GM12878 (cell line): ENCODE measurements around the gene MRPL44. TPM values are rescaled to one million over a fixed set of nuclear protein-coding genes. Genes with fewer than 3 reads are reported as not detected.

Source experiments
- ATAC-seq: fragments of 200-7000 bp; cut with Tn5 transposase; 3 replicates; pipeline ENCODE4 v1.9.1; 2020; ENCODE audit warnings: mild to moderate bottlenecking, moderate library complexity
- BruUV-seq: library from RNA; stranded (reverse); fragments of 400-500 nt; replicated peaks from 2 replicates; lab custom pipeline; 2021; lab: Mats Ljungman, UMichigan
- CTCF ChIA-PET: fragments of 300-600 bp; sonication (Branson Sonifier 250); formaldehyde crosslinking; extraction: SDS; loops from one replicate; lab custom pipeline; 2021; ENCODE audit warnings: inconsistent platforms; lab: Yijun Ruan, JAX
- POLR2A ChIA-PET: fragments of 350-600 bp; formaldehyde crosslinking; extraction: SDS; loops from one replicate; lab custom pipeline; 2021; ENCODE audit warnings: inconsistent platforms; lab: Charles Lee
- RAD21 ChIA-PET: fragments of 300-600 bp; sonication (Branson Sonifier 250); formaldehyde crosslinking; loops from one replicate; lab custom pipeline; 2023; ENCODE audit warnings: antibody characterized with exemption; ENCODE audit not compliant: unreplicated experiment; lab: Charles Lee
- SMC1A ChIA-PET: fragments of 300-600 bp; sonication (Branson Sonifier 250); formaldehyde crosslinking; loops from one replicate; lab custom pipeline; 2023; ENCODE audit not compliant: unreplicated experiment, uncharacterized antibody; lab: Charles Lee
- DNase-seq: peaks from one replicate; pipeline ENCODE4 v3.0.0-alpha.2; 2011; ENCODE audit warnings: low read depth, low spot score
- FAIRE-seq: peaks from 3 replicates; lab custom pipeline; 2011; peaks lifted over from hg19 to GRCh38; lab: Jason Lieb, UNC
- H2AFZ ChIP-seq: 2 replicates; pipeline ENCODE4 v1.6.0; 2011; ENCODE audit warnings: low read depth, low read length, control low read depth; ENCODE audit not compliant: control insufficient read depth
- H3K27ac ChIP-seq: 2 replicates; pipeline ENCODE4 v1.5.1; 2011; ENCODE audit warnings: control low read depth; ENCODE audit not compliant: control insufficient read depth, insufficient read depth
- H3K27me3 ChIP-seq, 2 experiments: replicated peaks in 1 of 2; 2 replicates each; pipeline versions ENCODE4 v1.6.0 to v1.6.1; 2011; ENCODE audit warnings: low read length in 1 of 2; ENCODE audit not compliant: control insufficient read depth in 2 of 2, insufficient read depth in 2 of 2
- H3K36me3 ChIP-seq, 2 experiments: 2 replicates each; pipeline ENCODE4 v1.5.1; 2011; ENCODE audit warnings: low read length in 1 of 2; ENCODE audit not compliant: control insufficient read depth in 2 of 2, insufficient read depth in 2 of 2
- H3K4me1 ChIP-seq: 2 replicates; pipeline ENCODE4 v1.6.1; 2011; ENCODE audit warnings: mild to moderate bottlenecking, low read length, moderate library complexity, mixed read lengths; ENCODE audit not compliant: control insufficient read depth, insufficient read depth
- H3K4me2 ChIP-seq: 2 replicates; pipeline ENCODE4 v1.6.0; 2011; ENCODE audit warnings: control low read depth; ENCODE audit not compliant: control insufficient read depth, insufficient read depth
- H3K4me3 ChIP-seq: fragments of 200-600 bp; sonication (generic); 2 replicates; pipeline ENCODE4 v1.5.1; 2016
- H3K79me2 ChIP-seq: 2 replicates; pipeline ENCODE4 v1.6.0; 2011; ENCODE audit warnings: low read length; ENCODE audit not compliant: control insufficient read depth, insufficient read depth
- H3K9ac ChIP-seq: 2 replicates; pipeline ENCODE4 v1.8.0; 2011; ENCODE audit warnings: low read length, control low read depth, mixed read lengths; ENCODE audit not compliant: control insufficient read depth, insufficient read depth
- H3K9me3 ChIP-seq: replicated peaks from 3 replicates; pipeline ENCODE4 v1.5.1; 2011; ENCODE audit warnings: mild to moderate bottlenecking, low read length; ENCODE audit not compliant: control insufficient read depth, insufficient read depth
- H4K20me1 ChIP-seq: 2 replicates; pipeline ENCODE4 v1.6.0; 2011; ENCODE audit not compliant: control insufficient read depth, insufficient read depth
- ASH2L ChIP-seq: fragments of 300-600, 200-600 bp; sonication (generic); IDR thresholded peaks from 2 replicates; pipeline ENCODE4 v1.6.1; 2017; ENCODE audit warnings: low read depth, mild to moderate bottlenecking, borderline replicate concordance
- BHLHE40 ChIP-seq, 2 experiments: fragments of 450-650 bp in 1 of 2; IDR thresholded peaks; 2 replicates each; pipeline ENCODE4 v1.6.1; 2011 to 2017; ENCODE audit warnings: low read depth in 2 of 2, borderline replicate concordance in 1 of 2, improper control_type of control experiment in 1 of 2, low read length in 1 of 2, mild to moderate bottlenecking in 1 of 2
- CEBPB ChIP-seq, 2 experiments: fragments of 150-350 bp in 1 of 2; IDR thresholded peaks; 2 replicates each; pipeline ENCODE4 v1.6.1; 2012 to 2014; ENCODE audit warnings: low read depth in 2 of 2, low read length in 2 of 2, borderline replicate concordance in 1 of 2, inconsistent platforms in 1 of 2
- CHD1 ChIP-seq: IDR thresholded peaks from 2 replicates; pipeline ENCODE4 v1.6.1; 2012; ENCODE audit warnings: low read depth, low read length, improper control_type of control experiment
- CHD4 ChIP-seq: fragments of 200-600 bp; sonication (generic); IDR thresholded peaks from 2 replicates; pipeline ENCODE4 v1.6.1; 2016; ENCODE audit warnings: mild to moderate bottlenecking
- NFIC ChIP-seq: IDR thresholded peaks from 2 replicates; pipeline ENCODE4 v1.6.1; 2012; ENCODE audit warnings: low read depth, mild to moderate bottlenecking, inconsistent platforms, low read length, moderate library complexity
- NFYB ChIP-seq: IDR thresholded peaks from 2 replicates; pipeline ENCODE4 v1.6.1; 2011; ENCODE audit warnings: low read depth, mild to moderate bottlenecking, low read length, improper control_type of control experiment, moderate library complexity; ENCODE audit not compliant: insufficient read depth
- NR2C1 ChIP-seq: fragments of 450-650 bp; IDR thresholded peaks from 2 replicates; pipeline ENCODE4 v1.6.1; 2017; ENCODE audit warnings: antibody characterized with exemption, mild to moderate bottlenecking, moderate library complexity
- SMC3 ChIP-seq: IDR thresholded peaks from 2 replicates; pipeline ENCODE4 v1.6.1; 2011; ENCODE audit warnings: low read length, improper control_type of control experiment, borderline replicate concordance
- TCF7 ChIP-seq: IDR thresholded peaks from 2 replicates; pipeline ENCODE4 v1.6.1; 2014; ENCODE audit warnings: antibody characterized with exemption, borderline replicate concordance
- WGBS: methylation state at CpG from one replicate; pipeline ENCODE4 v1.1.6; 2016; ENCODE audit warnings: low lambda C conversion rate; ENCODE audit not compliant: insufficient replicate concordance, insufficient coverage; ENCODE audit errors: missing lambda C conversion rate; 5-methylcytosine and 5-hydroxymethylcytosine counted together
- in situ Hi-C: fragments of 300-500 bp; cut with MboI; formaldehyde crosslinking; loops from 9 replicates; pipeline ENCODE4 v1.14.3; 2018; ENCODE audit warnings: mixed read lengths
- intact Hi-C: fragments of 100-400 bp; cut with micrococcal nuclease; formaldehyde crosslinking; loops from one replicate; pipeline ENCODE4 v1.14.2; 2022; ENCODE audit not compliant: unreplicated experiment
- polyA plus RNA-seq, 11 experiments: library from polyadenylated mRNA; depleted of rRNA in 4 of 11; unstranded in 6 of 11; stranded (reverse) in 5 of 11; fragments of >200 nt; fragmentation: Nextera tagmentation in 4 of 11; fragmentation: Illumina TruSeq in 1 of 11; extraction: Ambion mirVana in 4 of 11; extraction: Trizol in 1 of 11; gene quantifications; 1 replicate in 1 of 11; 2 replicates in 10 of 11; pipeline versions ENCODE4 v1.2.1 to v1.2.3, GENCODE V29; 2011 to 2016; ENCODE audit warnings: inconsistent platforms in 2 of 11, missing spikeins in 2 of 11, low read depth in 1 of 11
- total RNA-seq, 4 experiments: library from RNA; depleted of rRNA in 3 of 4; stranded (reverse); fragments of >200 nt in 3 of 4; fragmentation: Illumina TruSeq in 1 of 4; extraction: Trizol in 1 of 4; gene quantifications; 2 replicates each; pipeline versions ENCODE4 v1.2.1 to v1.2.3, GENCODE V29; 2013 to 2021
- TF ChIP-seq, protein P1 (sequence below): fragments of 150-350 bp; IDR thresholded peaks from 2 replicates; pipeline ENCODE4 v1.6.1; 2016; ENCODE audit warnings: low read depth, low read length

Gene MRPL44
- total and polyA plus RNA-seq, 10 of the 15 experiments (the other 5 are each of a cell fraction or from before 2014, with no cell fraction given), result 18.3 to 44.3 (median 37.5) TPM

DNA sequence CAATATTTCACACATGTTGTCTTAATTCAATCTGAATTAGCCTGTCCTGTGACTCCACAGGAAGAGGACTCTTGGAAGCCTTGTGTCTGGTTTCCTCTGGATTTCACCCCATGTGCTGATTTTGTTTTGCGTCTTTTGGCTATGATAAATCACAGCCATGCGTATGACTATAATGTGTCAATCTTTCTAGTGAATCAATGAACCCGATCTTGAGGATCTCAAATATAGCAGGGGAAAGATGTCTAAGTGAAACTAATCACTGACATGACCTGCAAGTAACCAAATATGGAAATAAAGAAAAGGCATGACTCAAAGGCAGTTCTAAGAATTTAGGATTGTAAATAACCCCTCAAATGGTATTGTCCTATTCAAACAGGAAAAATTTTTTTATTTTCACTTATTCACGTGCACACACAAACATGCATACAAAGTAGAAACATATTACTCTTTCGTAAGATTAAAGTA, 20.4 kb upstream of the MRPL44 start:
- POLR2A ChIA-PET, result no interaction called here
- 28% methylated on average over 5 of the region's 5 CpGs for WGBS

More for the DNA sequence above, 20.4 kb upstream of the MRPL44 start:
- CTCF ChIA-PET, result no interaction called here
- SMC1A ChIA-PET, result no interaction called here
- no peak overlapping the region for H3K9ac ChIP-seq
- no peak overlapping the region for H3K4me3 ChIP-seq
- TF ChIP-seq CHD1 (no peak), ASH2L (no peak), SMC3 (no peak), NFIC (no peak), NR2C1 (no peak), CEBPB (IDR thresholded peaks at IDR 0.05; ENCODE audit: borderline replicate concordance in 1 of 2, low read depth in 2 of 2, low read length in 2 of 2) (no peak), CHD4 (no peak), NFYB (no peak), TCF7 (no peak), BHLHE40 (IDR thresholded peaks at IDR 0.05; ENCODE audit: borderline replicate concordance in 1 of 2, low read depth in 2 of 2, low read length in 1 of 2) (no peak)
- TF ChIP-seq, protein P1, sequence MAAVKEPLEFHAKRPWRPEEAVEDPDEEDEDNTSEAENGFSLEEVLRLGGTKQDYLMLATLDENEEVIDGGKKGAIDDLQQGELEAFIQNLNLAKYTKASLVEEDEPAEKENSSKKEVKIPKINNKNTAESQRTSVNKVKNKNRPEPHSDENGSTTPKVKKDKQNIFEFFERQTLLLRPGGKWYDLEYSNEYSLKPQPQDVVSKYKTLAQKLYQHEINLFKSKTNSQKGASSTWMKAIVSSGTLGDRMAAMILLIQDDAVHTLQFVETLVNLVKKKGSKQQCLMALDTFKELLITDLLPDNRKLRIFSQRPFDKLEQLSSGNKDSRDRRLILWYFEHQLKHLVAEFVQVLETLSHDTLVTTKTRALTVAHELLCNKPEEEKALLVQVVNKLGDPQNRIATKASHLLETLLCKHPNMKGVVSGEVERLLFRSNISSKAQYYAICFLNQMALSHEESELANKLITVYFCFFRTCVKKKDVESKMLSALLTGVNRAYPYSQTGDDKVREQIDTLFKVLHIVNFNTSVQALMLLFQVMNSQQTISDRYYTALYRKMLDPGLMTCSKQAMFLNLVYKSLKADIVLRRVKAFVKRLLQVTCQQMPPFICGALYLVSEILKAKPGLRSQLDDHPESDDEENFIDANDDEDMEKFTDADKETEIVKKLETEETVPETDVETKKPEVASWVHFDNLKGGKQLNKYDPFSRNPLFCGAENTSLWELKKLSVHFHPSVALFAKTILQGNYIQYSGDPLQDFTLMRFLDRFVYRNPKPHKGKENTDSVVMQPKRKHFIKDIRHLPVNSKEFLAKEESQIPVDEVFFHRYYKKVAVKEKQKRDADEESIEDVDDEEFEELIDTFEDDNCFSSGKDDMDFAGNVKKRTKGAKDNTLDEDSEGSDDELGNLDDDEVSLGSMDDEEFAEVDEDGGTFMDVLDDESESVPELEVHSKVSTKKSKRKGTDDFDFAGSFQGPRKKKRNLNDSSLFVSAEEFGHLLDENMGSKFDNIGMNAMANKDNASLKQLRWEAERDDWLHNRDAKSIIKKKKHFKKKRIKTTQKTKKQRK, result no peak
- no peaks in the 10 kb centered on the region for H3K36me3 ChIP-seq
- RAD21 ChIA-PET, result no interaction called here
- no peak for DNase-seq
- H3K9me3 ChIP-seq, result no peaks in the 10 kb centered on the region; the same call in none of the 3 replicates
- H2AFZ ChIP-seq, result no peak overlapping the region
- peaks cover 18% of the 10 kb centered on the region for H3K4me1 ChIP-seq
- ATAC-seq, result no peak
- H3K27me3 ChIP-seq, result no peaks in the 10 kb centered on the region
- peak overlapping the region; percentile 39; the same call in 1 of the 2 replicates for H3K4me2 ChIP-seq
- H3K79me2 ChIP-seq, result peaks cover 55% of the 10 kb centered on the region
- intact Hi-C loops, result no loop called here
- no TSS peak for BruUV-seq
- FAIRE-seq, result no peak
- no peaks in the 10 kb centered on the region; the same call in 1 of the 2 replicates for H4K20me1 ChIP-seq
- in situ Hi-C loops, result no loop called here
- H3K27ac ChIP-seq, result peak overlapping the region; percentile 50; the same call in 1 of the 2 replicates
